Keratinocyte (primary cell): Measurements from ENCODE around the gene LAPTM5. TPM values are rescaled to one million over a fixed set of nuclear protein-coding genes. Genes with fewer than 3 reads are reported as not detected.

Experiments
- DNase-seq: peaks from one replicate; pipeline ENCODE4 v3.0.0-alpha.2; 2011; ENCODE audit warnings: low read depth, missing footprints, low spot score
- FAIRE-seq: peaks from 2 replicates; lab custom pipeline; 2011; peaks lifted over from hg19 to GRCh38; lab: Jason Lieb, UNC
- H2AFZ ChIP-seq: 2 replicates; pipeline ENCODE4 v1.6.0; 2012; ENCODE audit warnings: low read length, control low read depth, inconsistent platforms; ENCODE audit not compliant: control insufficient read depth
- H3K27ac ChIP-seq: 2 replicates; pipeline ENCODE4 v1.5.1; 2011; ENCODE audit warnings: low read length; ENCODE audit not compliant: control insufficient read depth, insufficient read depth
- H3K27me3 ChIP-seq: 3 replicates; pipeline ENCODE4 v1.6.0; 2011; ENCODE audit warnings: low read length; ENCODE audit not compliant: control insufficient read depth, insufficient read depth; ENCODE audit errors: extremely low read depth
- H3K36me3 ChIP-seq, 2 experiments: 2 replicates in 1 of 2; 3 replicates in 1 of 2; pipeline ENCODE4 v1.5.1; 2011; ENCODE audit warnings: low read length in 2 of 2, mild to moderate bottlenecking in 1 of 2; ENCODE audit not compliant: control insufficient read depth in 2 of 2, insufficient read depth in 2 of 2; ENCODE audit errors: extremely low read depth in 1 of 2
- H3K4me1 ChIP-seq: 3 replicates; pipeline ENCODE4 v1.5.1; 2011; ENCODE audit warnings: low read length; ENCODE audit not compliant: control insufficient read depth, insufficient read depth; ENCODE audit errors: extremely low read depth
- H3K4me2 ChIP-seq: 3 replicates; pipeline ENCODE4 v1.6.0; 2011; ENCODE audit warnings: low read depth, low read length; ENCODE audit not compliant: control insufficient read depth, insufficient read depth; ENCODE audit errors: extremely low read depth
- H3K4me3 ChIP-seq, 3 experiments: fragments of 200-600 bp in 1 of 3; sonication (generic) in 1 of 3; 2 replicates in 2 of 3; 3 replicates in 1 of 3; pipeline ENCODE4 v1.5.1; 2011 to 2016; ENCODE audit warnings: low read length in 3 of 3, mild to moderate bottlenecking in 3 of 3, control low read depth in 2 of 3, inconsistent platforms in 1 of 3, low read depth in 1 of 3, mixed read lengths in 1 of 3, mixed run types in 1 of 3, moderate library complexity in 1 of 3; ENCODE audit not compliant: control insufficient read depth in 2 of 3, insufficient read depth in 2 of 3; ENCODE audit errors: extremely low read depth in 1 of 3
- H3K79me2 ChIP-seq: 2 replicates; pipeline ENCODE4 v1.6.0; 2012; ENCODE audit warnings: low read length; ENCODE audit not compliant: control insufficient read depth, insufficient read depth
- H3K9ac ChIP-seq: 3 replicates; pipeline ENCODE4 v1.6.0; 2011; ENCODE audit warnings: low read length; ENCODE audit not compliant: control insufficient read depth, insufficient read depth; ENCODE audit errors: extremely low read depth
- H3K9me1 ChIP-seq: 3 replicates; pipeline ENCODE4 v1.6.0; 2011; ENCODE audit warnings: low read length; ENCODE audit not compliant: control insufficient read depth, insufficient read depth; ENCODE audit errors: extremely low read depth
- H3K9me3 ChIP-seq: 2 replicates; pipeline ENCODE4 v1.5.1; 2012; ENCODE audit warnings: low read depth, low read length; ENCODE audit not compliant: control insufficient read depth
- H4K20me1 ChIP-seq: 3 replicates; pipeline ENCODE4 v1.6.0; 2011; ENCODE audit warnings: low read length; ENCODE audit not compliant: control insufficient read depth, insufficient read depth; ENCODE audit errors: extremely low read depth
- CTCF ChIP-seq, 3 experiments: IDR thresholded peaks in 1 of 3; conservative IDR thresholded peaks in 1 of 3; optimal IDR thresholded peaks in 1 of 3; 2 replicates in 2 of 3; 3 replicates in 1 of 3; pipeline versions ENCODE3 to v1.5.1; 2011; ENCODE audit warnings: low read length in 3 of 3, mild to moderate bottlenecking in 3 of 3, moderate library complexity in 2 of 3, control low read depth in 1 of 3, inconsistent platforms in 1 of 3; ENCODE audit not compliant: insufficient read depth in 2 of 3; ENCODE audit errors: extremely low read depth in 1 of 3
- EZH2 ChIP-seq: IDR thresholded peaks from one replicate; pipeline ENCODE4 v1.6.1; 2012; ENCODE audit warnings: inconsistent platforms, mild to moderate bottlenecking, low read length, moderate library complexity
- dilution Hi-C: fragments of 300-500 bp; cut with MboI; formaldehyde crosslinking; loops from one replicate; pipeline ENCODE4 v1.7.0; 2020; ENCODE audit warnings: low sequenced_read_pairs; ENCODE audit not compliant: extremely low pct_ligation_motif_present
- polyA plus RNA-seq, 5 experiments: library from polyadenylated mRNA; depleted of rRNA in 3 of 5; stranded (reverse) in 3 of 5; stranded (forward) in 1 of 5; unstranded in 1 of 5; fragments of >200 nt; gene quantifications; 1 replicate in 1 of 5; 2 replicates in 3 of 5; 3 replicates in 1 of 5; pipeline versions ENCODE4 v1.2.1 to v1.2.3, GENCODE V29; 2011 to 2012; ENCODE audit warnings: missing spikeins in 2 of 5, low read depth in 1 of 5, low replicate concordance in 1 of 5

The LAPTM5 gene
- polyA plus RNA-seq, 1 donor (not counting 4 experiments of a cell fraction or from before 2014, with no cell fraction given) = 0.18 TPM

DNA sequence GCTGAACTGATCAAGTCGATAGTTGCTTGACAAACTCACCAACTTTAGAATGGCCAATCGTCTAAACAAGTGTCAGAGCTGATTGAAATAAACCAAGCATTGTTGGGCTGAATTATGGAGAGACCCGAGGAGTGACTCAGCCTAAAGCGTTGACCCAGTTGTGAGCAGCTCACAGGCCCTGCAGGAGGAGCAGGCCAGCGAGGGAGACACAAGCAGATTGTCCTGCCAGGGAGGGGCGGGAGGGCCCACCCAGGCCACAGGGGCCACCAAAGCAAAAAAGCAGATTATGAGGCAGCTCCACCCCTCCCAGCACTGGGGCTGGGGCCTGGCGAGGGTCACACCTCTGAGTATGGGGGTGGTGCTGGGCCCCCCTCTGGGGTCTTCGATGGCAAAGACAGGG, 24.1 kb downstream of the LAPTM5 start:
- H3K9me1 ChIP-seq = no peaks in the 10 kb centered on the region
- H3K79me2 ChIP-seq = no peaks in the 10 kb centered on the region
- DNase-seq (no peak), FAIRE-seq (no peak)
- H3K4me3 ChIP-seq = no peak overlapping the region
- no peak overlapping the region for H3K9ac ChIP-seq
- no peak overlapping the region for H3K27ac ChIP-seq
- H3K4me1 ChIP-seq = no peaks in the 10 kb centered on the region
- H3K27me3 ChIP-seq = no peaks in the 10 kb centered on the region
- H3K9me3 ChIP-seq = peaks cover 3% of the 10 kb centered on the region
- no peaks in the 10 kb centered on the region for H4K20me1 ChIP-seq
- no peak overlapping the region for H3K4me2 ChIP-seq
- H3K36me3 ChIP-seq = no peaks in the 10 kb centered on the region
- no peak for TF ChIP-seq EZH2
- no peak for TF ChIP-seq CTCF (optimal IDR thresholded peaks at IDR 0.05 in 1 of 3, IDR thresholded peaks at IDR 0.05 in 1 of 3, conservative IDR thresholded peaks at IDR 0.05 in 1 of 3; ENCODE audit: extremely low read depth in 1 of 3, insufficient read depth in 2 of 3, low read length in 3 of 3)
- no peak overlapping the region for H2AFZ ChIP-seq
- dilution Hi-C loops = no loop called here

DNA sequence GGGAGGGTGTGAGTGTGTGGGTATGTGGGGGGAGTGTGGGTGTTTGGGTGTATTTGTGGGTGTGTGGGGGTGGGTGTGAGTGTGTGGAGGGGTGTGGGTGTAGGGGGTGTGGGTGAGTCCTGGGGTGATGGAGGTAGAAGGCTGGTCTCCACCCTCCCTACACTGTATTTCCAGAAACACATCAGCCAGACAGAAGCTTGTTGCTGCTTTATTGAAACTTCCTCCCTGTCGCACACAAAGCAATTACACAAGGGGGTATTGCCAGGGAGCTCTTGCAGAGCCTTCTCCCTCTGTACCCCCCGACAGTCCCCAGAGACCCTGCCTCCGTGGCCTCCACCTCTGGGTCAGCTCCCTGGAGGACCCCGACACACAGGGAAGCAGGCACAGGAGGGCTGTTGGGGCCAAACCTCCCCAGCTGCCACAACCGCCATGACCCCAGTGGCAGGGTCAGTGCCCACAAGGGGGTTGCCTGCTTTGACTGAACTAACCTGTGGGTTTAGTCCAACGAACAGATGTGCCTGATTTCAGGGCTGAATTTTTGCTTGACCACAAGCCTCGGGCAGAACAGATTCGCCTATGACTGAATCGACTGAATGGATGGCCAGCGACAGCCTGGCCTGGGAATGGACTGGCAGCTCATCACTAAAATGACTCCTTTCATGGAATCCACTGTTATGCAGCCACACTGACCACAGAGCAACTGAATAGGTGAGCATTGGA, 25.1 kb downstream of the LAPTM5 start:
- no peaks in the 10 kb centered on the region for H3K4me1 ChIP-seq
- H3K4me3 ChIP-seq = no peak overlapping the region
- H3K36me3 ChIP-seq = no peaks in the 10 kb centered on the region
- H4K20me1 ChIP-seq = no peaks in the 10 kb centered on the region
- DNase-seq (no peak), FAIRE-seq (no peak)
- dilution Hi-C loops = no loop called here
- no peaks in the 10 kb centered on the region for H3K79me2 ChIP-seq
- H3K9ac ChIP-seq = no peak overlapping the region
- H3K27me3 ChIP-seq = no peaks in the 10 kb centered on the region
- H2AFZ ChIP-seq = no peak overlapping the region
- no peak overlapping the region for H3K27ac ChIP-seq
- H3K9me1 ChIP-seq = no peaks in the 10 kb centered on the region
- no peak for TF ChIP-seq CTCF (optimal IDR thresholded peaks at IDR 0.05 in 1 of 3, IDR thresholded peaks at IDR 0.05 in 1 of 3, conservative IDR thresholded peaks at IDR 0.05 in 1 of 3; ENCODE audit: extremely low read depth in 1 of 3, insufficient read depth in 2 of 3, low read length in 3 of 3)
- TF ChIP-seq EZH2 = no peak
- H3K4me2 ChIP-seq = no peak overlapping the region
- no peaks in the 10 kb centered on the region for H3K9me3 ChIP-seq
